Measurements from ENCODE around the gene SLC7A6. TPM values are rescaled to one million over a fixed set of nuclear protein-coding genes. Genes with fewer than 3 reads are reported as not detected.

The SLC7A6 gene
- polyA plus RNA-seq, 2 of the 4 experiments (the other 2 are of a cell fraction): 31.1 to 32.9 TPM

GRCh38 chr16:68313116-68313515 lies 48.8 kb downstream of the SLC7A6 start:
- ATAC-seq (no peak), DNase-seq (ENCODE audit: low read depth in 1 of 2, low spot score in 1 of 2) (no peak), FAIRE-seq (no peak)
- no peak for TF ChIP-seq FOSL2 (IDR thresholded peaks at IDR 0.05)
- TF ChIP-seq FOSL2 (CRISPR knock-in tag; IDR thresholded peaks at IDR 0.05): no peak
- no peak for TF ChIP-seq SREBF2 (IDR thresholded peaks at IDR 0.05)
- no peak for TF ChIP-seq HDAC2 (IDR thresholded peaks at IDR 0.05)
- TF ChIP-seq ELK1 (IDR thresholded peaks at IDR 0.05; ENCODE audit: low read depth, low read length): no peak
- no peak for TF ChIP-seq PHF8 (IDR thresholded peaks at IDR 0.05; ENCODE audit: borderline replicate concordance, low read depth)
- no peak for TF ChIP-seq MYC (IDR thresholded peaks at IDR 0.05; ENCODE audit: borderline replicate concordance, low read length)
- no peak for TF ChIP-seq CHD2 (IDR thresholded peaks at IDR 0.05; ENCODE audit: low read length, partially characterized antibody)
- TF ChIP-seq GATA3 (IDR thresholded peaks at IDR 0.05; ENCODE audit: borderline replicate concordance): no peak
- no peak for TF ChIP-seq EP300 (IDR thresholded peaks at IDR 0.05)
- Histone ChIP-seq H3K9me3 (no peaks in the 10 kb centered on the region), H3K4me1 (peaks cover 21% of the 10 kb centered on the region), H3K4me3 (no peak overlapping the region), H3K27ac (no peak overlapping the region), H3K4me2 (no peak overlapping the region)
- 94% methylated on average over 4 of the region's 4 CpGs for WGBS (ENCODE audit: missing lambda C conversion rate)
- ChIA-PET POLR2A (no interaction called here), CTCF (interaction anchor here (0.6 kb wide), 1 partner anchor 58 kb away, joined by 3 read pairs; no protein-coding TSS in a partner anchor)

DNA sequence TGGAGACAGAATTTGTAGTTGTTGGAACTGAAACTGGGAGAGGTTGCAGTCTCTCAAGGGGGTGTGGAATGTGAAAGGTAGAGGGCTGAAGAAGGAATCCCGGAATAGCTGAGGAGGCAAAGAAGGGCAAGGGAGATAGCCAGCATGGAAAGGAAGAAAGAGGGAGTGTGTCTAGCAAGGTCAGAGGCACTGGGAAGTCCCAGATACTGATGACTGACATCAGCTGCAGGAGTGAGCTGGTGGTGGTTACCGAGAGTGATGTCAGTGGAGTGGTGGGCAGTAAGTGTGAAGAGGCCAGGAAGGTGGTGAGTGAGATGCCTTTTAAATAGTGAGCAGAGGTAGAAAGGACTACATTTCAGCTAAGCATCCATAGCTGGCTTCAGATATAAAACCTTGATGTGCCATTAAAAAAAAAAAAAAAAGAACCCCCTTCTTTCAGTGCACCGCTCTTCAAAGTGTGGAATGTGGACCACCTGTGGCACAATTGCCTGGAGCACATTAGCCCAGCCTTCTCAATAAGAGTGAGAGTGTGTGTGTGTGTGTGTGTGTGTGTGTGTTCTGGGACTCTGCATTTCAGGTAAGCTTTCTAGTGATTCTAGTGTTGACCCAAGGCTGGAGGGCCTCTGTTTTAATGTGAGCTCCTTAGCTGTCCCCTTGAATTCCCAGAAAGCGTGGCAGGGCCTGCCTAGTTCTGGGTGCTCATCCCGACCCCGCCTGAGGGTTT lies 55.0 kb downstream of the SLC7A6 start:
- CTCF ChIA-PET: interaction anchor here (0.9 to 19.3 kb wide), 4 partner anchors 8 to 59 kb away, joined by 3 to 335 read pairs (median 19); partner anchors contain the start of genes PRMT7, SLC7A6 and SLC7A6OS
- no peak for DNase-seq (ENCODE audit: low read depth in 1 of 2, low spot score in 1 of 2)
- Histone ChIP-seq H3K4me1 (no peaks in the 10 kb centered on the region), H3K4me3 (no peak overlapping the region), H3K4me2 (no peak overlapping the region), H3K27ac (no peak overlapping the region), H3K9me3 (no peaks in the 10 kb centered on the region)
- no peak for ATAC-seq
- FAIRE-seq: no peak
- WGBS (ENCODE audit: missing lambda C conversion rate): 94% methylated on average over 6 of the region's 6 CpGs
- POLR2A ChIA-PET: interaction anchor here (1.0 kb wide), 1 partner anchor 9 kb away, joined by 8 read pairs; the partner anchor contains the start of genes PRMT7 and SLC7A6OS
- TF ChIP-seq ATOH8 (CRISPR knock-in tag; IDR thresholded peaks at IDR 0.05; ENCODE audit: low read depth) (no peak), CHD2 (IDR thresholded peaks at IDR 0.05; ENCODE audit: low read length, partially characterized antibody) (no peak), NR3C1 (IDR thresholded peaks at IDR 0.05) (no peak)
- TF ChIP-seq, protein P1, sequence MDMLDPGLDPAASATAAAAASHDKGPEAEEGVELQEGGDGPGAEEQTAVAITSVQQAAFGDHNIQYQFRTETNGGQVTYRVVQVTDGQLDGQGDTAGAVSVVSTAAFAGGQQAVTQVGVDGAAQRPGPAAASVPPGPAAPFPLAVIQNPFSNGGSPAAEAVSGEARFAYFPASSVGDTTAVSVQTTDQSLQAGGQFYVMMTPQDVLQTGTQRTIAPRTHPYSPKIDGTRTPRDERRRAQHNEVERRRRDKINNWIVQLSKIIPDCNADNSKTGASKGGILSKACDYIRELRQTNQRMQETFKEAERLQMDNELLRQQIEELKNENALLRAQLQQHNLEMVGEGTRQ (IDR thresholded peaks at IDR 0.05): no peak

GRCh38 chr16:68324336-68324735 lies 60.0 kb downstream of the SLC7A6 start:
- Histone ChIP-seq H3K27ac (no peak overlapping the region), H3K9me3 (no peaks in the 10 kb centered on the region), H3K4me1 (peaks cover 5% of the 10 kb centered on the region; the same call in 1 of the 3 replicates), H3K4me3 (no peak overlapping the region), H3K4me2 (no peak overlapping the region)
- 90% methylated on average over 5 of the region's 5 CpGs for WGBS (ENCODE audit: missing lambda C conversion rate)
- ChIA-PET CTCF (interaction anchor here (0.6 to 19.3 kb wide), 5 partner anchors 11 to 744 kb away, joined by 3 to 335 read pairs (median 3); partner anchors contain the start of genes PLA2G15 and SLC7A6), POLR2A (interaction anchor here (1.0 to 2.9 kb wide), 4 partner anchors 13 to 87 kb away, joined by 3 to 9 read pairs (median 3); partner anchors contain the start of genes PRMT7 and SLC7A6OS)
- no peak for FAIRE-seq
- DNase-seq (ENCODE audit: low read depth in 1 of 2, low spot score in 1 of 2): no peak
- no peak for ATAC-seq
- no peak for TF ChIP-seq RAD21 (conservative IDR thresholded peaks at IDR 0.05 in 1 of 2, IDR thresholded peaks at IDR 0.05 in 1 of 2)
- no peak for TF ChIP-seq ELK1 (IDR thresholded peaks at IDR 0.05; ENCODE audit: low read depth, low read length)
- TF ChIP-seq E2F6 (IDR thresholded peaks at IDR 0.05; ENCODE audit: borderline replicate concordance, low read depth): no peak
- no peak for TF ChIP-seq TFCP2L1 (CRISPR knock-in tag; IDR thresholded peaks at IDR 0.05)
- TF ChIP-seq NR3C1 (IDR thresholded peaks at IDR 0.05): no peak
- no peak for TF ChIP-seq ZFP36 (IDR thresholded peaks at IDR 0.05; ENCODE audit: borderline replicate concordance, partially characterized antibody)
- no peak for TF ChIP-seq CHD4 (IDR thresholded peaks at IDR 0.05; ENCODE audit: borderline replicate concordance)
- TF ChIP-seq FOSL2 (IDR thresholded peaks at IDR 0.05): no peak
- no peak for TF ChIP-seq FOSL2 (CRISPR knock-in tag; IDR thresholded peaks at IDR 0.05)
- TF ChIP-seq HOXB5 (CRISPR knock-in tag; IDR thresholded peaks at IDR 0.05): no peak
- TF ChIP-seq, protein P2, sequence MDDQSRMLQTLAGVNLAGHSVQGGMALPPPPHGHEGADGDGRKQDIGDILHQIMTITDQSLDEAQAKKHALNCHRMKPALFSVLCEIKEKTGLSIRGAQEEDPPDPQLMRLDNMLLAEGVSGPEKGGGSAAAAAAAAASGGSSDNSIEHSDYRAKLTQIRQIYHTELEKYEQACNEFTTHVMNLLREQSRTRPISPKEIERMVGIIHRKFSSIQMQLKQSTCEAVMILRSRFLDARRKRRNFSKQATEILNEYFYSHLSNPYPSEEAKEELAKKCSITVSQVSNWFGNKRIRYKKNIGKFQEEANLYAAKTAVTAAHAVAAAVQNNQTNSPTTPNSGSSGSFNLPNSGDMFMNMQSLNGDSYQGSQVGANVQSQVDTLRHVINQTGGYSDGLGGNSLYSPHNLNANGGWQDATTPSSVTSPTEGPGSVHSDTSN (IDR thresholded peaks at IDR 0.05): no peak
- TF ChIP-seq GATA3 (IDR thresholded peaks at IDR 0.05; ENCODE audit: borderline replicate concordance): no peak
- no peak for TF ChIP-seq POLR2AphosphoS2 (conservative IDR thresholded peaks at IDR 0.05; ENCODE audit: low read length)
- TF ChIP-seq RNF2 (IDR thresholded peaks at IDR 0.05; ENCODE audit: borderline replicate concordance, low read depth): no peak
